Activated gamma-delta T cell treated with Interleukin-2 at 50 U/mL for 16 hours (primary cell): ENCODE data around the gene ESPN.
"Not testable (repeated sequence)": the region's sequence is repeated elsewhere in the genome, so short reads cannot be mapped to it uniquely, and the experiment has no call there.

Source experiments
- DNase-seq: peaks from one replicate; pipeline ENCODE4 v3.0.0-alpha.2; 2020

ESPN gene

GRCh38 chr1:6424619-6425593 is at the start of gene ESPN:
TSS of gene ESPN (plus strand) at chr1:6424776. CDS start at chr1:6424956, 180 bp downstream.
- no peak for DNase-seq

GRCh38 chr1:6378096-6378746 is 46.4 kb upstream of the ESPN start:
- no peak for DNase-seq

GRCh38 chr1:6380037-6380436 is 44.5 kb upstream of the ESPN start:
- DNase-seq, result no peak

GRCh38 chr1:6384135-6384534 is 40.4 kb upstream of the ESPN start:
- DNase-seq, result no peak

GRCh38 chr1:6384962-6385361 is 39.6 kb upstream of the ESPN start:
- no peak for DNase-seq

- no peak for DNase-seq
Observed at GRCh38 chr1:6385488-6386191, 38.9 kb upstream of the ESPN start.

- DNase-seq, result no peak
Observed at GRCh38 chr1:6386371-6386949, 38.1 kb upstream of the ESPN start.

GRCh38 chr1:6389971-6390370 is 34.6 kb upstream of the ESPN start:
- DNase-seq, result no peak

- no peak for DNase-seq
Observed at GRCh38 chr1:6391951-6392808, 32.4 kb upstream of the ESPN start.

GRCh38 chr1:6392809-6393399 is 31.7 kb upstream of the ESPN start:
- no peak for DNase-seq

GRCh38 chr1:6393400-6394187 is 31.0 kb upstream of the ESPN start, which contains the start of gene ACOT7:
TSS of gene ACOT7 (minus strand) at chr1:6393767. CDS start at chr1:6393399, 368 bp downstream.
- peak; percentile 87 for DNase-seq

GRCh38 chr1:6395130-6395529 is 29.4 kb upstream of the ESPN start:
- not testable (repeated sequence) for DNase-seq

- not testable (repeated sequence) for DNase-seq
Observed at GRCh38 chr1:6395781-6396244, 28.8 kb upstream of the ESPN start.

GRCh38 chr1:6396998-6397397 is 27.6 kb upstream of the ESPN start:
- no peak for DNase-seq

GRCh38 chr1:6397844-6398441 is 26.6 kb upstream of the ESPN start:
- no peak for DNase-seq

GRCh38 chr1:6399294-6399693 is 25.3 kb upstream of the ESPN start:
- DNase-seq, result no peak

GRCh38 chr1:6401673-6402072 is 22.9 kb upstream of the ESPN start:
- DNase-seq, result no peak

- no peak for DNase-seq
Observed at GRCh38 chr1:6408023-6408422, 16.6 kb upstream of the ESPN start.

GRCh38 chr1:6409053-6409452 is 15.5 kb upstream of the ESPN start:
- no peak for DNase-seq

GRCh38 chr1:6409733-6410132 is 14.8 kb upstream of the ESPN start:
- no peak for DNase-seq
